ENCODE results near the gene EML2.

Gene EML2

DNA sequence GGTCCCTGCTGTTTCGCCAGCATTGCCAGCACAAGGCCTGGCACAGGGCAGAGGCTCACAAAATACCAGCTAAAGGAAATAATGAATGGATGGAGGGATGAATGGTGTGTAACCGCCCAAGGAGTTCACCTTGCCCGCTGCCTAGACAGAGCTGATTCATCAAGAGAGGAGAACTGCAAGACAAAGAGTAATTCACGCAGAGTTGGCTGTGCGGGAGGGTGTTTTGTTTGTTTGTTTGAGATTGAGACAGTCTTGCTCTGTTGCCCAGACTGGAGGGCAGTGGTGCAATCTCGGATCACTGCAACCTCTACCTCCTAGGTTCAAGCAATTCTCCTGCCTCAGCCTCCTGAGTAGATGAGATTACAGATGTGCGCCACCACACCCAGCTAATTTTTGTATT lies 57.6 kb downstream of the EML2 start:
- no peak for DNase-seq

- DNase-seq, result no peak
These were observed 60.3 kb downstream of the EML2 start for GRCh38 chr19:45578861-45579260.

- no peak for DNase-seq
These were observed 61.9 kb downstream of the EML2 start for GRCh38 chr19:45577111-45577905.

DNA sequence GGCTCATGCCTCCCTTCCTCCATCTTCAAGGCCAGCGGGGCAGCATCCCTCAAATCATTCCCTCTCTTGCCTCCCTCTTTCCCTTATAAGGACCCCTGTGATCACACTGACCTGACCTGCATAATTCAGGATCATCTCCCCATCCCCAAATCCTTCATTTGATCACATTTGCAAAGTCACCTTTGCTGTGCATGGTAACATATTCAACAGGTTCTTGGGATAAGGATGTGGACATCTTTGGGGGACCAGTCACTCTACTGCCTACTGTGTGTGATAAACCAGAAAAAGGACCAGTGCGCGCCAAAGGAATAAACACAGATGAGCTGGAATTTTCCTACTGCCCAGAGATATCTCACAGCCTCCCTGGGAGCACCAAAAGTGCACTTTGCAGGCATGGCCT lies 62.5 kb downstream of the EML2 start:
- DNase-seq, result no peak

GRCh38 chr19:45575216-45575615 lies 64.0 kb downstream of the EML2 start:
- no peak for DNase-seq

- DNase-seq, result no peak
These were observed 64.7 kb downstream of the EML2 start for GRCh38 chr19:45574526-45574925.

GRCh38 chr19:45571457-45572220 lies 67.6 kb downstream of the EML2 start:
- DNase-seq, result no peak

- DNase-seq, result no peak
These were observed 69.4 kb downstream of the EML2 start for GRCh38 chr19:45569619-45570421.

DNA sequence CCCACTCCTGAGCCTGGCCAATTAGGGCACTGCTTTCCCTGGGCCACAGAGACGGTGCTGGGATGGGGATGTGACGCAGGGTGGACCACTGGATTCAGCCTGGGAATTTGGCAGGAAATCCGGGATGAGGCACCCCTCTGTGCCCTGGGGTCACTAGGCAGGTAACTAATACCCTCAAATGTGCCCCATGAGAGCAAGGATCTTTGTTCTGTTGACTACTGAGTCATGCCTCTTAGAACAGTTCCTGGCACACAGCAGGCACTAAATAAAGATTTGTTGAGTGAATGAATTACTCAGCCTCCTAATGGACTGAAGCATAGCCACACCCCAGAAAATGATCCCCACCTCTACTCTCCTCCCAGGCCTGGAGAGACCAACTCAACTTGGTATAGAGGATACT lies 70.5 kb downstream of the EML2 start:
- DNase-seq, result no peak

GRCh38 chr19:45567609-45568008 lies 71.6 kb downstream of the EML2 start:
- no peak for DNase-seq

GRCh38 chr19:45564131-45564780 lies 74.9 kb downstream of the EML2 start:
- no peak for DNase-seq

- DNase-seq, result no peak
These were observed 78.5 kb downstream of the EML2 start for GRCh38 chr19:45560686-45561085.

DNA sequence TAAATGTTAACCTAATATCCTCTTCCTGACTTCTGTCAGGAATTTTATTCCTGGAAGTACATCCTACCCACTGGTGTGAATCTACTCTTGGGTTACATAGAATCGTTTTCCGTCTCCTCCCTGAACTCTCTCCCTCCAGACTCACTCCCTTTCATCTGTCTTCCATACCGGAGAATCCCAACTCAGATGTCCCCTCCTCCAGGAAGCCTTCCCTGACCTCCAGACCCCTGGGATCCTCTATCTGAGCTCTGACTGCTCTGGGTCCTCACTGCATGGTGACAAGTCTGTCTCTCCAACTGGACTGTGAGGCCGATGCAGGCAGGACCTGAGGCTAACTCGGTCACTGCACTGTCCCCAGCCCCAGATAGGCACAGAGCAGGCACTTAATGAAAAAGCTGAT lies 79.2 kb downstream of the EML2 start:
- no peak for DNase-seq
